Stimulated activated CD8-positive, alpha-beta memory T cell treated with anti-CD3 and anti-CD28 coated beads, Interleukin-15, amount 100 ng/mL, for 24 hours (primary cell): Measurements from ENCODE around the gene MMP17.

Source experiments
- DNase-seq: peaks from one replicate; pipeline ENCODE4 v3.0.0-alpha.2; 2020; ENCODE audit warnings: low read depth

Gene MMP17

DNA sequence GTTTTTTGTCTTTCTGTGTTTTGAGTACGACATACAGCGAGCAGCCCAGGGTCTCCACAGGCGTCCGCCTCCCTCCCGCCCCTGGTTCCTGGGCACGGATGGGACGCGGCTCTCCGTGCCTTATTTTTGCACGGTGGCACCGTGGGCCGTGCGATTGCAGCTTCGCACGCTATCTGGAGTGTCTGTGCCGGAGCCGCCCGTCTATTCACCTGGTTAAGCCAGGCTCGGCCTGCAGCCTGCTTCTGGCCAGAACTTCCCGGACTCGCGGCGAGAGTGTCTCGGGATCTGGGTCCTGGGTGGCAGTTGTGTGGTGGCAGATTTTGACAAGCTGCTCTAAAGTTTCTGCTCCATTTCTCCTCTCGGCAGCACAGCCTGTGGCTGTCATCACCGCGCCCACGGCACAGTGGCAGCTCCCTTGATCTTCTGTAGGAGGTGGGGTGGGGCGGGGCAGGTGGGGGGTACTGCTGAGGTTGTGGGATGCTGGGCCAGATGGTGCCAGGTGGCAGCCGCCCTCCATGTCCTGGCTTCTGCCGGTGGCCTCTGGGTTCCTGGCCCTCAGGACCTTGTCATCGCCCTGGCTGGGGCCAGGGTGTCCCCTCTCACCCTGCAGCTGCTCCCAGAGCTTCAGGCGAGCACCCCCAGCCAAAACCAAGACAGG lies 2.9 kb downstream of the MMP17 start:
- no peak for DNase-seq

DNA sequence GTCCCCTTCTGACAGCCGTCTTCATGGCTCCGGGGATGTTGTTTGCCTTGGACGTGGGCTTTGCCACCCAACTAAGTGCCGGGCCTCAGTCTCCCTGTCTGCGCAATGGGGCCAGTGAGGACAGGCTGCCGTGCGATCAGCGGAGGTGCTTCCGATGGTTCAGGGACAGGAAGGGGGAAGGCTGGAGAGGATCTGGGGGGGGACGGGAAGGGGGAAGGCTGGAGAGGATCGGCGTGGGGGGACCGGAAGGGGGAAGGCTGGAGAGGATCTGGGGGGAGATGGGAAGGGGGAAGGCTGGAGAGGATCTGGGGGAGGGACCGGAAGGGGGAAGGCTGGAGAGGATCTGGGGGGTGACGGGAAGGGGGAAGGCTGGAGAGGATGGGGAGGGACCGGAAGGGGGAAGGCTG lies 3.4 kb downstream of the MMP17 start:
- DNase-seq, result no peak

DNA sequence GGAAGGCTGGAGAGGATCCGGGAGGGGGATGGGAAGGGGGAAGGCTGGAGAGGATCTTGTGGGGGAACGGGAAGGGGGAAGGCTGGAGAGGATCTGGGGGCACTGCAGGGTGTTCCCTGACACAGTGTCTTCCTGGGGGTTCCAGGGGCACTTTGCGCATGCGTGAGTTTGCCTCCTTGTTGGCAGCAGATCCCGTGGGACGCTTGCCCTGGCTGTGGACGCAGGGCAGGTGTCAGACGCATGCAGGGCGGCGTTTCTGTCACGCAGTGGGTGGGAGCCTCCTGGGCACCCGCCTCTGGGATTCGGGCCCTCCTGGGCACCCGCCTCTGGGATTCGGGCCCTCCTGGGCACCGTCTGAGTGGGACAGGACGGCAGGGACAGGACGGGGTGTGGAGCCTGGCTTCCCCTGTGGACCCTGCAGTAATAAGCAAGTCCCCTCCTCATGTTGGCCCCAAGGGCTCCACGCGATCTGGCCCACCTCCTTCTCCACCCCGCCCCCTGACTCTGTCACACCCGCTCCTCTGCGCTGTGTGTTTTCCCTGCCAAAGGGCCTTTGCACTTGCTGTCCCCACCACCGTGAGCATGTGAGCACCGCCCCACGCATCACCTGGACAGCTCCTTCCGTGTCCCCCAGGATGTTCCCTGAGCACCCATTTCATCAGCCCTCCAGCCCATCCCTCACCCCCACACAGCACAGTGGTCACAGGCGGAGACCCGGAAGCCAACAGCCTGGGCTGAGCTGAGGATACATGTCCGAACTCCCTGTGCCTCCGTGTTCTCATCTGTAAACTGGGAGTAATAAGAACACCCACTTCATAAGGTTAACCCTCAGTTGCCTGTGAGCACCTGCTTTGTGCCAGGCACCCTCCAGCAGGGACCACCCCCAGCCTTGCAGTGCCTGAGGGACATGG lies 4.4 kb downstream of the MMP17 start:
- DNase-seq, result no peak

DNA sequence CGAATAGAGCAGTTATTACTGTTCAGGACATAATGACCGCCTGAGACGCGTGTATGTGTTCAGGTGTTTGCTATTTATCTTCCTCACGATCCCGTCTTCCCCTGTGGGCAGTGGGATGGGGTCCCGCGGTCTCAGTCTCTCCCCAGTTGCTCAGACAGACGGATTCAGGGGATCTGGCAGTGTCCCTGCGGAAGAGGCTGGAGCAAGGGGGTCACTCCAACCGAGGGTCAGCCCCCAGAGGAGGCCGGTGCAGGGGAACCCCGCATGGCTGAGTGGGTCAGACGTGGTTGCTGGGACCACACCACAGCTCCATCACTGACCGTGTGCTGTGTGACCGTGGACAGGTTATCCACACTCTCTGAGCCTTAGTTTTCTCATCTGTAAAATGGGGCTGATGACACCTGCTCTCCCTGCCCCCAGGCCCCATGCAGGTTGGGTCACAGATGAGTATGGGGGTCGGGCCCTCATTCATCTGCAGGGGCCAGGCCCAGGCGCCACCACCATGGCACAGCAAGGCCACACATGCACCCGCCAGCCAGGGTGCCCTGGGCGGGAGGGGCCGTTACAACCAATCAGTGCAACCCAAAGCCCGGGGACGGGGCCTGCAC lies 5.2 kb downstream of the MMP17 start:
- DNase-seq, result no peak

DNA sequence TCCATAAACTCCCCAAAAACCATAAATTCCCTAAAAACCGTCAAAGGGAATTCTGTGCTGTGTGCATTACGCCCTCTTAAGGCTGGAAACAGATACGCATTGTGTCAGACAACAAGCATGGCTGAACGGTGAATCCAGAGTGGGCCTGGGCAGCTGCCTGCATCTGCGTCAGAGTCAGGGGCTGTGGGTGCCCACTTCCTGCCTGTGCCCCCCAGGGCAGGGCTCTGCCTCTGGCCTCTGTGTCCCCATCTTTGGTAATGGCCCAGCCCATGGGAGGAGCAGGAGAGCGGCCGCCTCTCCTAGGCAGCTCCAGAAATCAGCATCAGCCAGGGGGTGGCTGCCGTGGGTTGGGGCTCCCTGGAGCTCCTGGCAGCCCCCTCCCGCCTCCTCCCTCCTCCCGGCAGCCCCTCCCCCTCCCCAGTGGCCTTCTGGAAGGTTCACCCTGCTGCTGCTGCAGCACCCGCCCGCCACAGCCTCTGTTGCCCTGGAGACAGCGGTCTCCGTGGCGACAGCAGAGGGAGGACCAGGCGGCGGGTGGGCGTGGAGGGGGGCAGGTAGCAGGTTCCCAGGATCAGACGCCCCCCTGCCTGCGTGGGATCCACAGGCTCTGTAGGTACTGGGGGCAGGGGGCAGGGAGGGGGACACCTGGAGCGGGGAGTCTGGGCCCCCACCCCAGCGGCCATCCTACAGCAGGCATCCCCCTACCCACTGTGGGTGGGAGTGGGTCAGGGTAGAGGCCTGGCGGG lies 5.9 kb downstream of the MMP17 start:
- no peak for DNase-seq

DNA sequence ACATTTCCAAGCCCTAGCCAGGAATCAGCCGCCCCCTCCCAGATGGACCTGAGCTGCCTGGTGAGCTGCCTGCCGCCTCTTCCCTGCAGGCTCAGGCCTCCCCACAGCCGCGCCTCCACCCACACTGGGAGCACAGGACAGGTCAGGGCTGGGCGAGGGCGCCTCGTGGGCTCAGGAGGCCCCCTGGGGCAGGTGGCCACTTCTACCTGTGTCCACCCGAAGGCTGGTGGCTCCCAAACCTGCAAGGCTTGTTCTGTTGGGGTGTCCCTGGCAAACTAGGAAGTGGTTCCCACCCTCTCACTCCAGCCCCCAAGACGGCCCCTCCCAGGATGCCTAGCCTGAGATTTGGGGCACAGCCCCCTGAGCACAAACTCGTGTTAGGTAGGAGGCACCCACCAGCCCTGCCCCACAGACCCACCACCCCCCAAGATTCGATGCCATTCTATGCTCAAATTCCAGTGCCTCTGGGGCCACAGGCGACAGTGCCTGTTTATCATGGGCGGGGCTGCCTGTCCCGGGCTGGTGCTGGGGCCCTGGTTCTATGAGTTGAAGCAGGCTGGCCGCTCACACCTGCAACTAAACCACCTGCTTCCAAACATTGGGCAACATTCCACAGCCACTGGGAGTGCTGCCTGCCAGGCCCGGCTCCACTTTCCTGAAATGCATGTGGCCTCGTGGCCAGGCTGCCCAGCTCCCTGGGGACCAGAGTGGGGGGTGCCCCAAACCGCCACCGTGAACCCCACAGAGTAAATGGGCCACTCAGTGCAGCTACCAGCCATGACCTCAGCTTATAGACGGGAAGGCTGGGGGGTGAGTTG lies 6.8 kb downstream of the MMP17 start:
- DNase-seq, result no peak

DNA sequence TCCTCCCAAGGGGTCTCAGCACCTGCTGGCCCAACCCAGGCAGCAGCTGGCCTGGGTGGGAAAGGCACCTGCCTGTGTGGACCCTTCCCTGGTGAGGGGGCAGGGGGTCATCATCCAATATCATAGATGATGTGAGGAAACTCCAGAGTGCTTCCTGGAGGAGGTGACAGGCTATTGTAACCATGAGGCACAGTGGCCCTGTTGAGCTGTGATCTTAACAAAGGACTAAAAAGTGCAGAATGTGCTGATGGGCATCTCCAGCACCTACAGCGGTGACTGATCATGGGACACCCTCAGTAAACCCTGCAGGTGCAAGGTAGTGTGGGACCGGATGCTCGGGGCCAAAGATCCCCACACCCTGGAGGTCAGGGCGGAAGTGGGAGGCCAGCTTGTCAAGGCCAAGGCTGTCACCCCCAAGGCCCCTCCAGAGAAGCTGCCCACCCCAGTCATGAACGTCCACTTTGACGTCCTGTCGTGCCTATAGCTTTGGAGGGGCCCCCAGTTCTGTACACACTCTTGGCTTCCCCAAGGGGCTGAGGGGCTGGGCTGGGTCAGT lies 7.5 kb downstream of the MMP17 start:
- DNase-seq, result no peak

DNA sequence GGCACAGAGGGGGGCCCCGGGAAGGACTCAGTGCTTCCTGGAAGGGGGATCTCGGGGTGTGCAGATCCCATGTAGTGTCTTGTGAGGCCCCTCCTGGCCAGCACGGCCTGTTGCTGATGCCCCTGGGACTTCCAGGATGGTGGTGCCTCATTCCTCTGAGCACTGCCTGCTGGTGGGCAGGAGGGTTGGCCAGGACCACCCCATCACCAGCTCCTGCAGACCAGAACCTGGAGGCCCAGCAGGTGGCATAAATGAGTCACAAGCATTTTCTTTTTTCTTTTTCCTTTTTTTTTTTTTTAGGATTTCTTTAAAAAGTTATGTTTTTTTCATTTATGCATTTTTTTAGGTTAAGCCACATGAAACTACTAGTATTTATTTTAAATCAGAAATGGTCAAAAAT lies 8.0 kb downstream of the MMP17 start:
- no peak for DNase-seq

DNA sequence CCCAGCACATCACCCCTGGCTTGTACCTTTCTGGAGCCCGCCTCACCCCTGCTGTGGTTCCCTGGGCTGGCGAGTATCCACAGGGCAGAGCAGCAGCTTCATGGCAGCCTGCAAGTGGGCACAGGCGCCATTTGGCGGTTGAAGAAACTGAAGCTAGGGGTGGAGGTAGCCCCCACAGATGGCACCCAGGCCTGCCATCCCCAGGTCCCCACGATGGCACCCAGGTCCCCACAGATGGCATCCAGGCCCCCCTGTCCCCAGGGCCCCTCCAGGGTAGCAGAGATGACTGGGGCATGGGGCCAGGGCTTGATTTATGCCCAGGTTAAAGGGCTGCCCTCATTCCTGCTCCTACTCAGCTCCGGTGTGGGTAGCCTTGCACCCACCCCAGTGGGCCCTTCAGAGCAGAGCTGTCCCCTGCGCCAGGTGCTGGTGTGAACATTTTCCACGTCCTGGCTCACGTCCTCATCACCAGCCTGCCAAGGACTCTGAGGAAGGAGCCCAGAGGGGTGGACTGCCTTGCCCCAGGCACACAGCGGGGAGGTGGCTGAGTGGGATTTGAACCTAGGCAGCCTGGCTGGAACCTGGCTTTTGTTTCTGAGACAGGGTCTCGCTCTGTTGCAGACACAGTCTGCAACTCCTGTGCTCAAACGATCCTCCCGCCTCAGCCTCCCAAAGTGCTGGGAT lies 8.7 kb downstream of the MMP17 start:
- no peak for DNase-seq

DNA sequence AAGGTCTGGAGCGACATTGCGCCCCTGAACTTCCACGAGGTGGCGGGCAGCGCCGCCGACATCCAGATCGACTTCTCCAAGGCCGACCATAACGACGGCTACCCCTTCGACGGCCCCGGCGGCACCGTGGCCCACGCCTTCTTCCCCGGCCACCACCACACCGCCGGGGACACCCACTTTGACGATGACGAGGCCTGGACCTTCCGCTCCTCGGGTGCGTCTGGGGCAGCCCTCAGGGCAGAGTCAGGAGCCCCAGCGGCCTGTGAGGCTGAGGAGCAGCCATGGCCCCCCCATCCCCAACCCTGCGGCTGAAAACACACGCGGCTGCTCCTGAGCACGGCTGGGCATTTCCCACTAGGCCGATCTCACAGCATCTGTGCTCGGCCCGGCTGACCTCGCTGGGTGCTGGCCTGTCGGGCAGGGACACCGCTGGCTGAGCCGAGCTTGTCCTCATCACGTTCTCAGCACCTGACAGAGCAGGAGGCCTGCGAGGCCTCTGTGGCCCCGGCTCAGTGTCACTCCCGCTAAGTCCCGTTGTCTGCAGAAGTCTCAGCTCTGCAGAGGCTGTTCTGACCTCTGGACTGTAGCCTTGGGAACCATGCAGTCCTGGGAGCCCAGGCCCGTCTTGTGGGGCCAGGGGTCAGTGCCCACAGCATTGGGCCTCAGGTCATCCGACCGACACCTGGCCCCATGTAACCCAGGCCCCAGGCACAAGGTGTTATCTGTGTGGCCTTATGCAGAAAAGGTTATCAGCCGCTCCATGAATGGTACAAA lies 12.6 kb downstream of the MMP17 start:
- no peak for DNase-seq

DNA sequence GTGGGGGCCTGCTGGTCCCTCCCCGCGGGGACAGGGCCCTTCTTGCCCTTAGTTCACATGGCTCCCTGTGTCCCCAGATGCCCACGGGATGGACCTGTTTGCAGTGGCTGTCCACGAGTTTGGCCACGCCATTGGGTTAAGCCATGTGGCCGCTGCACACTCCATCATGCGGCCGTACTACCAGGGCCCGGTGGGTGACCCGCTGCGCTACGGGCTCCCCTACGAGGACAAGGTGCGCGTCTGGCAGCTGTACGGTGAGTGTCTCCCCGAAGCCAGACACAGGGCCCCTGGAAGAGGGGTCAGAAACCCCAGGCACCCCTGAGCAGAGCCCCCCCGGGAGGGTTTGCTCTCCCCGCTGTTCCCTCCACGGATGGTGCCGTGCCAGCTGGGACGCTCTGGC lies 13.4 kb downstream of the MMP17 start:
- no peak for DNase-seq

DNA sequence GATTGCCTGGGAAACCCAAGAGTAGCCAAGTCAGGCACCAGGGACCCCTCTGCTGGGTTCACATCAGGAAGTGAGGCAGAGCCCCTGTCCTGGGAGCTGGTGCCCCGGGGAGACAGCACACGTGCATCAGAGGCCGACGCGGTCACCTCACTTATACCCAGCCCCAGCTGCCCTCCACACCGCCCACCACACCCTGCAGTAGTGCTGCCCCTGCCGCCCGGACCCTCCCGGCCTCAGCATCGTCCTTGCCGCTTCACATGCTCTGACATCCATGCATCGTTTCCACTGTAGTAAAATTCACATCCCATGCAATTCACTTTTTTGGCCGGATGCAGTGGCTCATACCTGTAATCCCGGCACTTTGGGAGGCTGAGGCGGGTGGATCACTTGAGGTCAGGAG lies 14.0 kb downstream of the MMP17 start:
- no peak for DNase-seq

DNA sequence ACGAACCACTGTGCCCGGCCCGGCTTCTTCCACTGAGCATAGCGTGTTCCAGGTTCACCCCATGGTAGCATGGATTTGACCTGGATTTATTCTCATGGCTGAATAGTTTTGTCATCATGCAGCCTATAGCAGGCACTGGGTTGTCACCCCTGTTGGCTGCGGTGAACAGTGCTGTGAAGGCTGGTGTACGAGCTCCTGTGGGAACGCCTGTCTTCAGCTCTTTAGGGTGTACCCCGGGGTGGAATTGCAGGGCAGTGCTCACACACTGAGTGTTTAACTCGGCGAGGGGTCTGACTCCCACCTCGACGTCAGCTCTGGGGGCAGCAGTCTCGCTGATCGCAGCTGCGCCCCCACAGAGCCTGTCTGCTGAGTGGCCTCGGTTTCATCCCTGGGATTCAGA lies 15.3 kb downstream of the MMP17 start:
- DNase-seq, result no peak

DNA sequence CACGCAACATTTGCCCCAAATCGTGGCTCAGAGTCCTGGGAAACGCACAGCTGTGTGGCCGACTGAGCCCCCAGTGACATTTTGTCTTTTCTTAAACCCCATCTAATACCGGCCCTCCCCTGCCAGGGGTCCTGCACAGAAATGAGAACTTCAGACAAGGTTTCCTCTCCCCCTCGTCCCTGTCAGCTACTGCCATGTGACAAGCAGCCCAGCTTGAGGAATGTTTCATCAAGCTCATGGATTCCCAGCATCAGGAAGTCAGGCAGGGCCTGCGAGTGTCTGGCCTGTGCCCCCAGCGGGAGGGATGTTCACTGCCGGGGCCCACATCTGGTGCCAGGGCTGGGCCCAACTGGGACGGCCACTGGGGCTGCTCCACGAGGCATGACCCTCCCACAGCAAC lies 15.9 kb downstream of the MMP17 start:
- no peak for DNase-seq

DNA sequence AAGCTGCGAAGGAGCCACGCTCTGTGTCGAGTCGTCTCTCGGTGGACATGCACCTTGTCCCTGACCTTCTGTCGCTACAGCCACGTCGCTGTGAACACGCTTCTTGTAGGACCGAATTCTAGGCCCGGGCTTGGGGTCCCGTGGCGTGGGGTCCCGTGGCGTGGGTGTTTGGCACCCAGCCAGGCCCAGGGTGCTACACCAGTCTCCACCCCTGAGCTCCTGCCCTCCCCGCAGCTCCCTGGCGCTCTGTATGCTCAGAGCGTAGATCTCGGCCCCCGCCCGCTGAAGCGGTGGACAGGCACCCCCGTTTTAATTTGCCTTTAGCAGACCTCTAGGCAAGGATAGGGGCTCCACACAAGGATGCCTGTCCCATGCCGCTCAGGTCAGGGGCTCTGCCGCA lies 16.5 kb downstream of the MMP17 start:
- DNase-seq, result no peak

DNA sequence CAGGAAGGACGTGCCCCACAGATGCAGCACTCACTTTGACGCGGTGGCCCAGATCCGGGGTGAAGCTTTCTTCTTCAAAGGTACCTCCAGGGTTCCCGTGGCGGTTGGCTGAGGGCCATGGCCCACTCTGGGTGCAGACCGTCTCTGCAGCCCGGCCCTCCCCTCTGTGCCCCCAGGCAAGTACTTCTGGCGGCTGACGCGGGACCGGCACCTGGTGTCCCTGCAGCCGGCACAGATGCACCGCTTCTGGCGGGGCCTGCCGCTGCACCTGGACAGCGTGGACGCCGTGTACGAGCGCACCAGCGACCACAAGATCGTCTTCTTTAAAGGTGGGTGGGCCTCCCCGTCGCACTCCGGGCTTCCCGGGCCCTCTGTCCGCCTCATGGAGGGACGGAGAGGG lies 16.9 kb downstream of the MMP17 start:
- DNase-seq, result no peak

DNA sequence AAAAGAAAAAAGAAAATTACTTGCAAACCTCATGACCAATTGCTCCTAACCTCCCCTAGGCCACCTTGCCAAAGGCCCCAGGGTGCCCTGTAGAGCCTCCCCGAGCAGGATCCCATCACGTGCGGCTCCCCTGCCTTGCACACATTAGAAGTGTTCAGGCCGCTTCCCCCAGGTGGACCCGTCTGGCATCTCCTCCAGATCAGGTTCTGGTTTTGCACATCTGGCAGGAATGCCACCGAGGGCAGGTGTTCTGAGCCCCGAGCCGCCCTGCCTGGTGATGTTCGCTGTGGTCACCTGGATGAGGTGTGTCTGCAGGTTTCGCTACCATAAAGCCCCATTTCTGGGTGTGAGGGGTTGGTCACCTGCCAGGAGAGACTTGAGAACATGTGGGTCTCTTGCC lies 19.3 kb downstream of the MMP17 start:
- DNase-seq, result no peak

DNA sequence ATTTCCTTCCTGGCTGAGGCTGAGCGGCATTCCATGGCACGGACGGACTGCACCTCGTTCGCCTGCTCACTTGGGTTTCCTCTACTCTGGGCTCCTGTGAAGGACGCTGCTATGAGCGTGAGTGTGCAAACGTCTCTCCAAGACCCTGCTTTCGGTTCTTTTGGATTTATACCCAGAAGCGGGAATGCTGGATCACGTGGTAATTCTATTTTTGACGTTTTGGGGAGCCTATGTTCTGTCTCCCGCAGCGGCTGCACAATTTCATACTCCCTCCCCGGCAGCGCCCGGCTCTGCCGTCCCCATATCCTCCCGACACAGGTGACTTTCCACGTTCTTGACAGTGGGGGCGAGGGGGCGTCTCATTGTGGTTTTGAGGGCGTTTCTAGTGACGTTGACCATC lies 20.6 kb downstream of the MMP17 start:
- no peak for DNase-seq

DNA sequence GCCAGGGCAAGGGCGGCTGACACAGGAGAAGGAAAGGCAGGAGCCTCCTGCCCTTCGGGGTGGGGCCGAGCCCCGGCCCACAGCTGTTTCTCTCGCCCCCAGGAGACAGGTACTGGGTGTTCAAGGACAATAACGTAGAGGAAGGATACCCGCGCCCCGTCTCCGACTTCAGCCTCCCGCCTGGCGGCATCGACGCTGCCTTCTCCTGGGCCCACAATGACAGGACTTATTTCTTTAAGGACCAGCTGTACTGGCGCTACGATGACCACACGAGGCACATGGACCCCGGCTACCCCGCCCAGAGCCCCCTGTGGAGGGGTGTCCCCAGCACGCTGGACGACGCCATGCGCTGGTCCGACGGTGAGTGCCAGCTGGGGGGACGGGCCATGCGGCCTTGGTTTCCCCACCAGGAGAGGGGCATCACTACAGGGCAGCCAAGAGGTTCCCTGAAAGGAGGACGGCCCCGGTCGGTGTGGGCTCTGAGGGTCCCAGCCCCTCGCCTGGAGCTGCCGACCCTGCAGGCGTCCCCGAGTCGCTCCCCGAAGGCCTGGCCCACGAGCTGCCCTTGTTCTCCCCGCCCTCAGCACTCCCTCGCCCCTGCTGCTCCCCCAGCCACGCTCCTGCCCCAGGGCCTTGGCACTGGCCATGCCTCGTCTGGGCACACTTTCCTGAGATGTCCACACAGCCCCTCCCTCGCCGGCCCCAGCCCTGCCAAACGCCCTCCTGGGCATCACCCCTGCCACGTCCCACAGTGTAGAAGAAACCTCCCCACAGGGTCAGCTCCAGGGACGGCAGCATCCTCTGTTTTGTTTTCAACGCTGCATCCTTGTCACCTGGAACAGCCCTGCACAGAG lies 21.7 kb downstream of the MMP17 start:
- no peak for DNase-seq
